ENCODE measurements around the gene PPIG. TPM values are rescaled to one million over a fixed set of nuclear protein-coding genes. Genes with fewer than 3 reads are reported as not detected.

PPIG gene
- total and polyA plus RNA-seq, 2 of the 4 experiments (the other 2 are of a cell fraction) = 10.4 to 16.7 TPM

DNA sequence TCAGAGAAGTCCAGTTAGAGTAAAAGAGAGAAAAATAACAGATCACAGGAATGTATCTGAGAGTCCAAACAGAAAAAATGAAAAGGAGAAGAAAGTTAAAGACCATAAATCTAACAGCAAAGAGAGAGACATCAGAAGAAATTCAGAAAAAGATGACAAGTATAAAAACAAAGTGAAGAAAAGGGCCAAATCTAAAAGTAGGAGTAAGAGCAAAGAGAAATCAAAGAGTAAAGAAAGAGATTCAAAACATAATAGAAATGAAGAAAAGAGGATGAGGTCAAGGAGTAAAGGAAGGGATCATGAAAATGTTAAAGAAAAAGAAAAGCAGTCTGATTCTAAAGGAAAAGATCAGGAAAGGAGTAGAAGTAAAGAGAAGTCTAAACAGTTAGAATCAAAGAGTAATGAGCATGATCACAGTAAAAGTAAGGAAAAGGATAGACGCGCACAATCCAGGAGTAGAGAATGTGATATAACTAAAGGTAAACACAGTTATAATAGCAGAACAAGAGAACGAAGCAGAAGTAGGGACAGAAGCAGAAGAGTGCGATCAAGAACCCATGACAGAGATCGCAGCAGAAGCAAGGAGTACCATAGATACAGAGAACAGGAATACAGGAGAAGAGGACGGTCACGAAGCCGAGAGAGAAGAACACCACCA is 52.4 kb downstream of the PPIG start:
- no peak overlapping the region for H2AFZ ChIP-seq (replicated peaks; ENCODE audit: low read length, poor library complexity)
- POLR2A ChIA-PET (ENCODE audit: unreplicated experiment) = no interaction called here
- dilution Hi-C loops (cut with HindIII; ENCODE audit: low sequenced_read_pairs, unreplicated experiment) = no loop called here

More for the DNA sequence above, 52.4 kb downstream of the PPIG start:
- H3K4me2 ChIP-seq (ENCODE audit: low read depth, low read length) = no peak overlapping the region
- H2BK15ac ChIP-seq (ENCODE audit: low read depth, low read length) = peak overlapping the region; percentile 41; the same call in 2 of the 3 replicates
- TSS peak; percentile 91 for BruUV-seq (replicated peaks)
- H3K27me3 ChIP-seq (ENCODE audit: control insufficient read depth, insufficient read depth, low read length) = no peaks in the 10 kb centered on the region
- no peak overlapping the region for H3K9ac ChIP-seq (ENCODE audit: low read depth, low read length)
- peak overlapping the region; percentile 36; the same call in 1 of the 2 replicates for H4K91ac ChIP-seq (ENCODE audit: insufficient read depth, low read depth, low read length)
- peak overlapping the region; percentile 29 to 91; a peak in 3 of 4 replicates for H4K8ac ChIP-seq (ENCODE audit: low read depth in 2 of 2, low read length in 2 of 2)
- H3K79me1 ChIP-seq (ENCODE audit: low read depth in 1 of 2, low read length in 2 of 2) = peaks cover 3 to 6% of the 10 kb centered on the region in 2 experiments; a peak in 1 of 4 replicates
- peak overlapping the region; percentile 64 for H2BK5ac ChIP-seq (ENCODE audit: low read depth, low read length, poor library complexity, severe bottlenecking)
- H2BK20ac ChIP-seq (ENCODE audit: low read depth, low read length) = peak overlapping the region; percentile 3; the same call in 1 of the 2 replicates
- peak overlapping the region; percentile 31 for H3K23ac ChIP-seq (ENCODE audit: low read depth, low read length)
- H4K20me1 ChIP-seq (ENCODE audit: insufficient read depth, low read length) = no peaks in the 10 kb centered on the region
- TF ChIP-seq MXI1 (IDR thresholded peaks at IDR 0.05; ENCODE audit: borderline replicate concordance, low read depth, low read length) (no peak), MAFK (IDR thresholded peaks at IDR 0.05; ENCODE audit: low read depth, low read length) (no peak), POLR2A (IDR thresholded peaks at IDR 0.05; ENCODE audit: low read depth, low read length) (no peak), MAZ (IDR thresholded peaks at IDR 0.05; ENCODE audit: borderline replicate concordance, low read depth, low read length) (no peak), RCOR1 (IDR thresholded peaks at IDR 0.05; ENCODE audit: insufficient replicate concordance, low read length) (no peak), NFE2L2 (IDR thresholded peaks at IDR 0.05; ENCODE audit: low read depth, low read length) (no peak), CHD1 (IDR thresholded peaks at IDR 0.05; ENCODE audit: low read depth, low read length) (no peak), RAD21 (IDR thresholded peaks at IDR 0.05; ENCODE audit: low read length) (no peak), SMC3 (IDR thresholded peaks at IDR 0.05; ENCODE audit: low read depth, low read length) (no peak)
- TF ChIP-seq, protein P1, sequence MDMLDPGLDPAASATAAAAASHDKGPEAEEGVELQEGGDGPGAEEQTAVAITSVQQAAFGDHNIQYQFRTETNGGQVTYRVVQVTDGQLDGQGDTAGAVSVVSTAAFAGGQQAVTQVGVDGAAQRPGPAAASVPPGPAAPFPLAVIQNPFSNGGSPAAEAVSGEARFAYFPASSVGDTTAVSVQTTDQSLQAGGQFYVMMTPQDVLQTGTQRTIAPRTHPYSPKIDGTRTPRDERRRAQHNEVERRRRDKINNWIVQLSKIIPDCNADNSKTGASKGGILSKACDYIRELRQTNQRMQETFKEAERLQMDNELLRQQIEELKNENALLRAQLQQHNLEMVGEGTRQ (IDR thresholded peaks at IDR 0.05; ENCODE audit: low read depth, low read length) = no peak
- TF ChIP-seq, protein P2, sequence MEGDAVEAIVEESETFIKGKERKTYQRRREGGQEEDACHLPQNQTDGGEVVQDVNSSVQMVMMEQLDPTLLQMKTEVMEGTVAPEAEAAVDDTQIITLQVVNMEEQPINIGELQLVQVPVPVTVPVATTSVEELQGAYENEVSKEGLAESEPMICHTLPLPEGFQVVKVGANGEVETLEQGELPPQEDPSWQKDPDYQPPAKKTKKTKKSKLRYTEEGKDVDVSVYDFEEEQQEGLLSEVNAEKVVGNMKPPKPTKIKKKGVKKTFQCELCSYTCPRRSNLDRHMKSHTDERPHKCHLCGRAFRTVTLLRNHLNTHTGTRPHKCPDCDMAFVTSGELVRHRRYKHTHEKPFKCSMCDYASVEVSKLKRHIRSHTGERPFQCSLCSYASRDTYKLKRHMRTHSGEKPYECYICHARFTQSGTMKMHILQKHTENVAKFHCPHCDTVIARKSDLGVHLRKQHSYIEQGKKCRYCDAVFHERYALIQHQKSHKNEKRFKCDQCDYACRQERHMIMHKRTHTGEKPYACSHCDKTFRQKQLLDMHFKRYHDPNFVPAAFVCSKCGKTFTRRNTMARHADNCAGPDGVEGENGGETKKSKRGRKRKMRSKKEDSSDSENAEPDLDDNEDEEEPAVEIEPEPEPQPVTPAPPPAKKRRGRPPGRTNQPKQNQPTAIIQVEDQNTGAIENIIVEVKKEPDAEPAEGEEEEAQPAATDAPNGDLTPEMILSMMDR (conservative IDR thresholded peaks at IDR 0.05; ENCODE audit: low read depth, low read length) = no peak
- CTCF ChIA-PET = no interaction called here
- H3K4me3 ChIP-seq (ENCODE audit: insufficient read depth, low read depth, low read length) = no peak overlapping the region
- H2AK5ac ChIP-seq (ENCODE audit: low read depth, low read length) = peak overlapping the region; percentile 64
- no peak for DNase-seq
- peak overlapping the region; percentile 93; the same call in 1 of the 2 replicates for H3K27ac ChIP-seq (ENCODE audit: insufficient read depth, low read length)
- intact Hi-C loops (cut with micrococcal nuclease) (loop anchor here (2.0 kb wide), 1 partner anchor 52 kb away; the partner anchor contains the start of gene PPIG), in situ Hi-C loops (cut with MboI; ENCODE audit: low sequenced_read_pairs) (no loop called here)
- peaks cover 16% of the 10 kb centered on the region for H3K36me3 ChIP-seq (ENCODE audit: control insufficient read depth, insufficient read depth, low read length)
- H3K56ac ChIP-seq (ENCODE audit: extremely low read depth, insufficient read depth, low read length) = no peak overlapping the region
- ATAC-seq (ENCODE audit: low read depth) = no peak
- peak overlapping the region; percentile 99 for H4K5ac ChIP-seq (ENCODE audit: low read depth, low read length)
- H3K4ac ChIP-seq (ENCODE audit: low read depth, low read length) = peak overlapping the region; percentile 8; the same call in 1 of the 2 replicates
- H3K18ac ChIP-seq (ENCODE audit: low read depth, low read length) = peak overlapping the region; percentile 89
- no peaks in the 10 kb centered on the region for H3K9me3 ChIP-seq (ENCODE audit: control insufficient read depth, insufficient read depth, low read length)
- no peak overlapping the region for H2AK9ac ChIP-seq (replicated peaks; ENCODE audit: low read depth, low read length, poor library complexity)
- H3K9me1 ChIP-seq (ENCODE audit: insufficient read depth, low read length) = 0 out of 2 replicates have a peak, but pooled peaks cover 2% of the 10 kb centered on the region
- peaks cover 4% of the 10 kb centered on the region for H3K4me1 ChIP-seq (ENCODE audit: control insufficient read depth, insufficient read depth, low read length)
- peak overlapping the region; percentile 93 for H2BK120ac ChIP-seq (ENCODE audit: low read depth, low read length)
- H3K14ac ChIP-seq (replicated peaks; ENCODE audit: low read depth, low read length) = no peak overlapping the region
- whole genome bisulfite sequencing, 2 experiments (ENCODE audit: extremely low coverage in 2 of 2, insufficient read length in 1 of 2) = 100% methylated on average over 3 of the region's 8 CpGs; no CpG with 5 or more reads in 1 of the 2 experiments
